OCI-LY7 (cell line): Measurements from ENCODE around the gene ESM1. TPM values are rescaled to one million over a fixed set of nuclear protein-coding genes. Genes with fewer than 3 reads are reported as not detected.

Experiments
- BruUV-seq: library from RNA; stranded (reverse); fragments of 400-500 nt; replicated peaks from 2 replicates; lab custom pipeline; 2021; lab: Mats Ljungman, UMichigan
- CTCF ChIA-PET: fragments of 300-600 bp; sonication (Branson Sonifier 250); formaldehyde crosslinking; loops from one replicate; lab custom pipeline; 2022; ENCODE audit warnings: antibody characterized with exemption; ENCODE audit not compliant: unreplicated experiment; lab: Charles Lee
- POLR2A ChIA-PET: fragments of 300-600 bp; sonication (Branson Sonifier 250); formaldehyde crosslinking; loops from one replicate; lab custom pipeline; 2022; ENCODE audit warnings: antibody characterized with exemption; lab: Charles Lee
- DNase-seq: peaks from one replicate; pipeline ENCODE4 v3.0.0-alpha.2; 2015; ENCODE audit warnings: low spot score
- H2AFZ ChIP-seq: fragments of 200-600 bp; sonication (generic), shearing (Covaris generic); 2 replicates; pipeline ENCODE4 v1.6.1; 2014; ENCODE audit warnings: mild to moderate bottlenecking, antibody characterized with exemption, low read length, moderate library complexity
- H3K27ac ChIP-seq: fragments of 200-600 bp; sonication (generic); 2 replicates; pipeline ENCODE4 v1.5.1; 2014; ENCODE audit warnings: mixed run types, low read depth, mild to moderate bottlenecking, moderate library complexity, low read length, inconsistent platforms; ENCODE audit not compliant: poor library complexity, severe bottlenecking
- H3K36me3 ChIP-seq: fragments of 200-600 bp; sonication (generic); 2 replicates; pipeline ENCODE4 v1.6.1; 2014; ENCODE audit warnings: mild to moderate bottlenecking, antibody characterized with exemption, low read length, moderate library complexity, mixed read lengths; ENCODE audit not compliant: insufficient read depth
- H3K4me1 ChIP-seq: fragments of 200-600 bp; sonication (generic); 2 replicates; pipeline ENCODE4 v1.5.1; 2014; ENCODE audit warnings: mild to moderate bottlenecking, low read length; ENCODE audit not compliant: insufficient read depth, poor library complexity, severe bottlenecking
- H3K4me2 ChIP-seq: fragments of 200-600 bp; sonication (generic); 2 replicates; pipeline ENCODE4 v1.6.1; 2014; ENCODE audit warnings: mild to moderate bottlenecking, low read length
- H3K4me3 ChIP-seq: fragments of 200-600 bp; sonication (generic); 2 replicates; pipeline ENCODE4 v1.5.1; 2014; ENCODE audit warnings: mild to moderate bottlenecking, low read depth, low read length; ENCODE audit not compliant: poor library complexity, severe bottlenecking
- H3K79me2 ChIP-seq: fragments of 200-600 bp; sonication (generic); 2 replicates; pipeline ENCODE4 v1.6.1; 2016; ENCODE audit warnings: low read depth, mild to moderate bottlenecking, low read length, moderate library complexity, mixed read lengths; ENCODE audit not compliant: insufficient read depth
- H3K9me2 ChIP-seq: fragments of 200-600 bp; sonication (generic); 2 replicates; pipeline ENCODE4 v1.6.1; 2016; ENCODE audit warnings: mild to moderate bottlenecking, low read length, mixed read lengths; ENCODE audit not compliant: insufficient read depth
- H3K9me3 ChIP-seq: fragments of 200-600 bp; sonication (generic); 2 replicates; pipeline ENCODE4 v1.6.1; 2014; ENCODE audit warnings: mild to moderate bottlenecking, mixed run types, low read length, mixed read lengths
- H4K20me1 ChIP-seq: fragments of 200-600 bp; sonication (generic); 2 replicates; pipeline ENCODE4 v1.6.1; 2014; ENCODE audit warnings: mild to moderate bottlenecking, antibody characterized with exemption, low read length, moderate library complexity, mixed read lengths; ENCODE audit not compliant: insufficient read depth
- EZH2phosphoT487 ChIP-seq: fragments of 200-600 bp; sonication (generic); IDR thresholded peaks from 2 replicates; pipeline ENCODE4 v1.6.1; 2018; ENCODE audit warnings: low read depth, borderline replicate concordance, mild to moderate bottlenecking, mixed run types, antibody characterized with exemption, low read length, moderate library complexity, mixed read lengths
- intact Hi-C: fragments of 100-400 bp; cut with micrococcal nuclease; formaldehyde crosslinking; loops from one replicate; pipeline ENCODE4 v1.10.0; 2022; ENCODE audit not compliant: unreplicated experiment
- total RNA-seq, 2 experiments: library from RNA; depleted of rRNA in 1 of 2; stranded (reverse); fragments of >200 nt in 1 of 2; shearing (Covaris generic) in 1 of 2; gene quantifications; 2 replicates each; pipeline ENCODE4 v1.2.3, GENCODE V29; 2014 to 2022
- TF ChIP-seq, protein P1 (sequence below): fragments of 200-600 bp; sonication (generic); conservative IDR thresholded peaks from 2 replicates; pipeline ENCODE4 v1.5.1; 2014; ENCODE audit warnings: mild to moderate bottlenecking, antibody characterized with exemption, low read length, moderate library complexity, mixed read lengths

ESM1 gene
- total RNA-seq, 2 experiments from 2014 or later: not detected

DNA sequence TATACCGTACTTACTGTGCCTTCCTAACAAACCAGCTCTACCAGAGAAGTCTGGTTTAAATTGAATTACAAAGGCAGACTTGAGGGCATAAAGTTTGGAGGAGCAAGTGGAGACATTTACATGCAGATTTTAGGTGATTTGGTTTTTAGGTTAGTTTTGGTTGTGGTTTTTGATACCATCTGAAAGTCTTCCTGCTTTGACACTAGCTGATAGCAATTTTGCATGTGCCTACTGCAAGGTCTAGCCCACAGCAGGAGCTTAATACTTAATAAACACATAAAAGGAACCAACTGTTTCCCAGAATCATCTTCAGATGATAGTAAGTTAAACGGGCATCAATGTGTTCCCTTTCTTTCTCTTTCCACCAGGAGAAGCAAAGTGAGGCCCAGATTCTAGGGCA, 3.4 kb upstream of the ESM1 start:
- Histone ChIP-seq H3K4me1 (no peaks in the 10 kb centered on the region), H4K20me1 (no peaks in the 10 kb centered on the region), H2AFZ (no peak overlapping the region), H3K79me2 (no peaks in the 10 kb centered on the region), H3K9me2 (no peaks in the 10 kb centered on the region), H3K4me3 (no peak overlapping the region), H3K36me3 (no peaks in the 10 kb centered on the region), H3K27ac (no peak overlapping the region), H3K9me3 (no peaks in the 10 kb centered on the region), H3K4me2 (no peak overlapping the region)
- TF ChIP-seq, protein P1, sequence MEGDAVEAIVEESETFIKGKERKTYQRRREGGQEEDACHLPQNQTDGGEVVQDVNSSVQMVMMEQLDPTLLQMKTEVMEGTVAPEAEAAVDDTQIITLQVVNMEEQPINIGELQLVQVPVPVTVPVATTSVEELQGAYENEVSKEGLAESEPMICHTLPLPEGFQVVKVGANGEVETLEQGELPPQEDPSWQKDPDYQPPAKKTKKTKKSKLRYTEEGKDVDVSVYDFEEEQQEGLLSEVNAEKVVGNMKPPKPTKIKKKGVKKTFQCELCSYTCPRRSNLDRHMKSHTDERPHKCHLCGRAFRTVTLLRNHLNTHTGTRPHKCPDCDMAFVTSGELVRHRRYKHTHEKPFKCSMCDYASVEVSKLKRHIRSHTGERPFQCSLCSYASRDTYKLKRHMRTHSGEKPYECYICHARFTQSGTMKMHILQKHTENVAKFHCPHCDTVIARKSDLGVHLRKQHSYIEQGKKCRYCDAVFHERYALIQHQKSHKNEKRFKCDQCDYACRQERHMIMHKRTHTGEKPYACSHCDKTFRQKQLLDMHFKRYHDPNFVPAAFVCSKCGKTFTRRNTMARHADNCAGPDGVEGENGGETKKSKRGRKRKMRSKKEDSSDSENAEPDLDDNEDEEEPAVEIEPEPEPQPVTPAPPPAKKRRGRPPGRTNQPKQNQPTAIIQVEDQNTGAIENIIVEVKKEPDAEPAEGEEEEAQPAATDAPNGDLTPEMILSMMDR: no peak
- no peak for TF ChIP-seq EZH2phosphoT487
- intact Hi-C loops: no loop called here
- no peak for DNase-seq
- ChIA-PET CTCF (no interaction called here), POLR2A (interaction anchor here (0.9 kb wide), 1 partner anchor 10 kb away, joined by 3 read pairs; no protein-coding TSS in a partner anchor)
- BruUV-seq: no TSS peak

DNA sequence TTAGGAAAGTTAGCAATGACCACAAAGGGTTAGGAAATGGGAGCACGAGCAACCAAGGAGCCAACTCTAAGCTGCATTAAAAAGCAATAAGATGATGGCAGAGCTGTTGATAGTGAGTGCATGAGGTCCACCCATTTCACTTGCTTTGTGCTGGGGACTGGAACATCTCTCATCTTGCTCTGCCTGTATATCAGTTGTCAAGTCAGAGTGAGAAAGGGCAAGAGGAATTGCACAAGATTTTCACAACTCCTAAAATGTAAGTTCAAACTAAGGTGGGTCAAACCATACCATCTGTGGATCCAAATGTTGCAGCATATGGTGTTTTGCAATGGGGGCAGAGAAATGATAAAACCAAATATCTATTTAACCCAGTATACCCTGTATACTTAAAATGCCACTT, 2.8 kb upstream of the ESM1 start:
- POLR2A ChIA-PET: interaction anchor here (0.9 kb wide), 1 partner anchor 10 kb away, joined by 3 read pairs; no protein-coding TSS in a partner anchor
- no peak for DNase-seq
- Histone ChIP-seq H3K4me3 (no peak overlapping the region), H4K20me1 (no peaks in the 10 kb centered on the region), H3K27ac (no peak overlapping the region), H3K79me2 (no peaks in the 10 kb centered on the region), H3K4me2 (no peak overlapping the region), H2AFZ (no peak overlapping the region), H3K36me3 (no peaks in the 10 kb centered on the region), H3K9me2 (no peaks in the 10 kb centered on the region), H3K4me1 (no peaks in the 10 kb centered on the region), H3K9me3 (no peaks in the 10 kb centered on the region)
- intact Hi-C loops: no loop called here
- TF ChIP-seq, protein P1: no peak
- TF ChIP-seq EZH2phosphoT487: no peak
- no TSS peak for BruUV-seq
- CTCF ChIA-PET: no interaction called here

DNA sequence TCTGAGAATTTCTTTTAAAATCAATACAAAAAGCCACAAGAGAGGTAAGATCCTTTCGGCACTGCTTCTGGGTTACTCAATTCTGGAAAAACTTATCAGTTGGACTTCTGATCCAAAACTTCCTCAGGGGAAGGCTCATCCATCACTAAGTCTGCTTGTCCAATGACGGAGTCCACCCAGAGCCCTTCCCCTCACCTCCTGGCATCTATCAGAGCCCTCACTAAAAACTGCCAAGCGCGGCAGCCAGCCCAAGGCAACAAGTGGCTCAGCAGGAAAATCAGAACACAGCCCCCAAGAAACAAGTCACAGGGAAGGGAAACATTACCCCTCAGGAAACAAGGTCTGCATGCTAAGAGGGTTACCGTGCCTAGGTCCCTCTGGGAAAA, 869 bp upstream of the ESM1 start:
- Histone ChIP-seq H3K36me3 (no peaks in the 10 kb centered on the region), H3K4me3 (no peak overlapping the region), H4K20me1 (no peaks in the 10 kb centered on the region), H3K9me3 (no peaks in the 10 kb centered on the region), H3K79me2 (no peaks in the 10 kb centered on the region), H2AFZ (no peak overlapping the region), H3K4me1 (no peaks in the 10 kb centered on the region), H3K9me2 (no peaks in the 10 kb centered on the region), H3K27ac (no peak overlapping the region), H3K4me2 (no peak overlapping the region)
- BruUV-seq: no TSS peak
- ChIA-PET CTCF (no interaction called here), POLR2A (interaction anchor here (1.1 kb wide), 1 partner anchor 35 kb away, joined by 3 read pairs; no protein-coding TSS in a partner anchor)
- no peak for DNase-seq
- intact Hi-C loops: no loop called here
- TF ChIP-seq, protein P1: no peak
- TF ChIP-seq EZH2phosphoT487: no peak
